Stimulated activated CD4-positive, alpha-beta T cell treated with anti-CD3 and anti-CD28 coated beads, Interleukin-4, amount 100 ng/mL, for 4 hours (primary cell): ENCODE measurements around the gene RNASEH2A.

Experiments used
- DNase-seq, 2 experiments: peaks; one replicate each; pipeline ENCODE4 v3.0.0-alpha.2; 2020

The RNASEH2A gene

GRCh38 chr19:12783291-12783848, 23.0 kb upstream of the RNASEH2A start:
- peak in 1 of 2 experiments; percentile 56 for DNase-seq

GRCh38 chr19:12783849-12784393, 22.5 kb upstream of the RNASEH2A start:
- DNase-seq, result no peak

GRCh38 chr19:12784394-12784870, 22.0 kb upstream of the RNASEH2A start:
- no peak for DNase-seq

- DNase-seq, result no peak
These were observed 21.4 kb upstream of the RNASEH2A start for GRCh38 chr19:12784871-12785430.

GRCh38 chr19:12785431-12786031, 20.9 kb upstream of the RNASEH2A start:
- DNase-seq, result no peak

GRCh38 chr19:12786141-12786870, 20.1 kb upstream of the RNASEH2A start:
- no peak for DNase-seq

GRCh38 chr19:12786952-12787351, 19.4 kb upstream of the RNASEH2A start:
- DNase-seq, result no peak

GRCh38 chr19:12787458-12787857, 18.9 kb upstream of the RNASEH2A start:
- no peak for DNase-seq

- DNase-seq, result no peak
These were observed 18.2 kb upstream of the RNASEH2A start for GRCh38 chr19:12788042-12788681.

GRCh38 chr19:12788682-12789097, 17.7 kb upstream of the RNASEH2A start:
- DNase-seq, result no peak

- DNase-seq, result no peak
These were observed 17.1 kb upstream of the RNASEH2A start for GRCh38 chr19:12789098-12789903.

GRCh38 chr19:12789904-12790619, 16.3 kb upstream of the RNASEH2A start:
- peak; percentile 80 to 86 for DNase-seq

GRCh38 chr19:12790628-12791344, 15.6 kb upstream of the RNASEH2A start:
- no peak for DNase-seq

GRCh38 chr19:12791345-12792050, 14.9 kb upstream of the RNASEH2A start, which contains the start of gene JUNB:
Gene JUNB, plus strand, starts transcription at chr19:12791486. Its CDS starts 286 bp downstream, at chr19:12791772.
- DNase-seq, result peak; percentile 95 to 98

- DNase-seq, result peak; percentile 69 to 86
These were observed 14.1 kb upstream of the RNASEH2A start for GRCh38 chr19:12792051-12792852.

- DNase-seq, result no peak
These were observed 13.5 kb upstream of the RNASEH2A start for GRCh38 chr19:12792853-12793289.

GRCh38 chr19:12793290-12794195, 12.8 kb upstream of the RNASEH2A start:
- peak; percentile 95 for DNase-seq
